ENCODE results near the gene FBXL19.

The FBXL19 gene

DNA sequence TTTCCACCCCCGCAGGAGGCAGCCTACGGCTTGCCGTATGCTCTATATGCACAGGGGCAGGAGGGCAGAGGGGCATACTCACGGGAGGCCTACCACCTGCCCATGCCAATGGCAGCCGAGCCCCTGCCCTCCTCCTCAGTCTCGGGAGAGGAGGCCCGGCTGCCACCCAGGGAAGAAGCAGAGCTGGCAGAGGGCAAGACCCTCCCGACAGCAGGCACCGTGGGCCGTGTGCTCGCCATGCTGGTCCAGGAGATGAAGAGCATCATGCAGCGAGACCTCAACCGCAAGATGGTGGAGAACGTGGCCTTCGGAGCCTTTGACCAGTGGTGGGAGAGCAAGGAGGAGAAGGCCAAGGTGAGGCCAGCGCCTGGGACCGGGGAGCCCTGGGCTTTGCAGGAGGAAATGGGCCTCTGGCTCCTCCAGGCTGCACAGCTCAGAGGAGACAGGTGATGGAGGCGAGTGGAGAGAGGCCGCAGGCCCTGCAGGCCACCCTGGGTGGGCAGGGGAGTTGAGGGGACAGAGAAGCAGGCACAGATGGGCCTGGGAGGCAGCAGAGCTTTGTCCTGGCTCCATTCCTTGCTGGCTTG is 42.8 kb downstream of the FBXL19 start:
- no peak for FAIRE-seq
- no peak for DNase-seq (ENCODE audit: insufficient read length, low spot score)
- no peak for TF ChIP-seq POLR2A (IDR thresholded peaks at IDR 0.05; ENCODE audit: low read depth, low read length)

DNA sequence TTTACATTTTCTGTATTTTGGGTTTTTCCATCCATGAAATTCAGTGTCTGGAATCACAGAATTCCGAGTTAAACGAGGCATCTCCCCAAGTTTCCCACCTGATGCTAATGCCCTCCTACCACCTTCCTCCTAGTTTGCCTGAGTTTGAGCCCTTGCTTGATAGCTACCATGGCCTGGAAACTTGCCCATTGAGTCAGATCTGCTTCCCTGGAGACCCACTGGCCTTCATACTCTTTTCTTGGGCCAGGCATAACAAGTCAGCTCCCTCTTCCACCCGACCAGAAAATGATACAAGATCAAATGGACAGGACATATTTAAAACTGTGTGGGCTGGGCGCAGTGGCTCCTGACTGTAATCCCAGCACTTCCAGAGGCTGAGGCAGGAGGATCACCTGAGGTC is 44.4 kb downstream of the FBXL19 start:
- FAIRE-seq (no peak), DNase-seq (ENCODE audit: insufficient read length, low spot score) (no peak)
- TF ChIP-seq POLR2A (IDR thresholded peaks at IDR 0.05; ENCODE audit: low read depth, low read length): no peak

DNA sequence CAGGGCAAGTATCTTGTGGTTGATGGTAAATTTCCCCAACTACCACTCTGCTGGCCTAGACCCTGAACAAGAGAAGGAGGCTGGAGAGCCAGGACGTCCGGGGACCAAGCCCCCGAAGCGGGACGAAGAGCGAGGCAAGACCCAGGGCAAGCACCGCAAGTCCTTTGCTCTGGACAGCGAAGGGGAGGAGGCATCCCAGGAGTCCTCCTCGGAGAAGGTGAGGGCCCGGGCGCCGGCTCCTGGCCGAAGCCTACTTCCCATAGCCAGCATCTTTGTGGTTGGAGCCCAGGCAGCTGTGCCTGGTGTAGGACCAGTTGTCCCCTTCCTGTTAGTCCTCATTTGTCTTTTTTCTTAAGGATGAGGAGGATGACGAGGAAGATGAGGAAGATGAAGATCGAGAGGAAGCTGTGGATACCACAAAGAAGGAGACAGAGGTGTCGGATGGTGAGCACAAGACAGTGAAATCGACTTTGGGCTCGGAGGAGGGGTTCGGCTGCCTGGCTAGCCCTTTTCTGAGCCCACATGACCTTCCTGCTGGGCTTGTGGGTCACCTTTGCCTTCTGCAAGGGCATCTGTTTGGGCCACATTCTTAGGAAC is 46.0 kb downstream of the FBXL19 start:
- DNase-seq (ENCODE audit: insufficient read length, low spot score) (no peak), FAIRE-seq (no peak)
- TF ChIP-seq POLR2A (IDR thresholded peaks at IDR 0.05; ENCODE audit: low read depth, low read length): no peak

DNA sequence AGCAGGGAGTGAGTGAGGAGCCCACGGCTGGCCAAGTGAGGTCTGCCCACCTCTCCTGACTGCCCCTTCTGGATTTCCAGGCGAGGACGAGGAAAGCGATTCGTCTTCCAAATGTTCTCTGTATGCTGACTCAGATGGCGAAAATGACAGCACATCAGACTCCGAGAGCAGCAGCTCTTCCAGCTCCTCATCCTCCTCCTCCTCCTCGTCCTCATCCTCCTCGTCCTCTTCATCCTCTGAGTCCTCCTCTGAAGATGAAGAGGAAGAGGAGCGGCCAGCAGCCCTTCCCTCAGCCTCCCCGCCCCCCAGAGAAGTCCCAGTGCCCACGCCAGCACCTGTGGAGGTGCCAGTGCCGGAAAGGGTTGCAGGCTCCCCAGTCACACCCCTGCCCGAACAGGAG is 47.9 kb downstream of the FBXL19 start:
- DNase-seq (ENCODE audit: insufficient read length, low spot score) (no peak), FAIRE-seq (no peak)
- no peak for TF ChIP-seq POLR2A (IDR thresholded peaks at IDR 0.05; ENCODE audit: low read depth, low read length)

DNA sequence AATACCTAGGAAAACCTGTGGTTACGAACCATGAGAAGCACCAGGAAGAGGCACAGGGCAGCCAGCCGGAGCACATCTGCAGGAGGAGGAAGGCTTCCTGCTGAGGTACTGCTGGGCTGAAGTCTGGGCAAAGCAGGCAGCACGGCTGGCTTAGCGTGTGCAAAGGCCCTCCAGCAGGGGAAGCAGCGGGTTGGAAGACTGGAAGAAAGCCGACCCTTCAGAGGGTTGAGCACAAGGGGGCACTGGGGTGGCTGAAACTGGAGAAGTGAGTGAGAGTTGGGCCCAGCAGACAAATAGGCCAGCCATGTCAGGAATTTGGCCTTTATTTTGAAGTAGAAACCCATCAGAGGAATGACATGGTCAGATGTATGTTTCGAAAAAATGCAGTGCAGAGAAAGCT is 49.5 kb downstream of the FBXL19 start:
- no peak for TF ChIP-seq POLR2A (IDR thresholded peaks at IDR 0.05; ENCODE audit: low read depth, low read length)
- FAIRE-seq: no peak
- DNase-seq (ENCODE audit: insufficient read length, low spot score): no peak

DNA sequence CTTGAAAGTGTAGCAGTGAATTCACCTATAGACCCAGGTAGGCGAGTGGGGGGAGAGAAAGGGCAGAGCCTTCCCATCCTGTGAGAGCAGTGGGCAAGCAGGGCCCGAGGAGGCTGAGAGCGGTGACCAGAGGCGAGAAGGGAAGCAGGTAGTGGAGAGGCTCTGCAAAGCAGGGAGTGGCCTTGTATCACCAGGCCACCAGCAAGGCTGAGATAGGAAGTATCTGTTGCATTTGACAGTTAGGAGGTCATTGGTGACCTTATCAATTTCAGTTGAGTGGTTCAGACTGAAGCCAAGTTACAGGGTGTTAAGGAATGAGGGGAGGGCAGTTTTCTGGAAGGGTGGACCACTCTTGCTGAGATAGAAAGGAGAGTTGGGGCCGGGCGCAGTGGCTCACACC is 51.0 kb downstream of the FBXL19 start:
- no peak for DNase-seq (ENCODE audit: insufficient read length, low spot score)
- no peak for FAIRE-seq
- TF ChIP-seq POLR2A (IDR thresholded peaks at IDR 0.05; ENCODE audit: low read depth, low read length): no peak

DNA sequence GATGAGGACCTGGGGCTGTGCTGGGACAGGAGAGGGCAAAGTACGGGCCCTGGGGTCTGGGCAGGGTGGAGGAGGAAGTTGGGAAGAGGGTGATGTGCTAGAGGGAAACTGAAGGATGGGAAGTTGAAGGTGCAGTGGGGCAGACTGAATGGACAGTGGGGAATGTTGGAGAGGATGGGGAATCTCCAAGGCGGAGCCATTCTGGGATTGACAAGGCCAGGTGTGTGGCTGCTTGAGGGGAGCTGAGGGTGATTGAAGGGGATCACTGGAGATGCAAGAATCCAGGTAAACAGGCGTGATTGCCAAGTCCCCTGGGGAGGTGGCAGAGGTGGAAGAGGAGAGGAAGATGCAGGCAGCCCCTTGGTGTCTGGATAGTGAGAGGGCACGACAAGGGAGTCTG is 53.1 kb downstream of the FBXL19 start:
- FAIRE-seq: no peak
- TF ChIP-seq POLR2A (IDR thresholded peaks at IDR 0.05; ENCODE audit: low read depth, low read length): no peak
- DNase-seq (ENCODE audit: insufficient read length, low spot score): no peak

DNA sequence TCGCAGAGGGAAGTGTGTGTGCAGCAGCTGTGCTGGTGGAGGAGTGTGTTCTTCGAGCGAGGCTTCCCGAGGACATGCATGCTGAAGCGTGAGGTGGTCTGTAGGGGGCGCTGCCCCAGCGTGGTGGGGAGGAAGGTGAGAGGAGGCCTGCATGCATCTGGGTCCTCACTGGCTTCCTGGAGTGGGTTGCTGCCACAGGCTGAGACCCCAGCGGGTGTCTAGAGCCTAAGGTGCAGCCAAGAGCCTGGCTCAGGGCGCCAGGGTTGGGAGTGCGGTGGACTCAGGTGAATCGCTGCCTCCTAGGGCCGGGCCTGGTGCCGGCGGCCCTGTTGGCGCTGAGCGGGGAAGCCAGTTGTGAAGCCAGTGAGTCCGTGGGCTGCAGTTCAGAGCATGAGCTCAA is 54.1 kb downstream of the FBXL19 start:
- DNase-seq (ENCODE audit: insufficient read length, low spot score): no peak
- TF ChIP-seq POLR2A (IDR thresholded peaks at IDR 0.05; ENCODE audit: low read depth, low read length): no peak
- FAIRE-seq: no peak

DNA sequence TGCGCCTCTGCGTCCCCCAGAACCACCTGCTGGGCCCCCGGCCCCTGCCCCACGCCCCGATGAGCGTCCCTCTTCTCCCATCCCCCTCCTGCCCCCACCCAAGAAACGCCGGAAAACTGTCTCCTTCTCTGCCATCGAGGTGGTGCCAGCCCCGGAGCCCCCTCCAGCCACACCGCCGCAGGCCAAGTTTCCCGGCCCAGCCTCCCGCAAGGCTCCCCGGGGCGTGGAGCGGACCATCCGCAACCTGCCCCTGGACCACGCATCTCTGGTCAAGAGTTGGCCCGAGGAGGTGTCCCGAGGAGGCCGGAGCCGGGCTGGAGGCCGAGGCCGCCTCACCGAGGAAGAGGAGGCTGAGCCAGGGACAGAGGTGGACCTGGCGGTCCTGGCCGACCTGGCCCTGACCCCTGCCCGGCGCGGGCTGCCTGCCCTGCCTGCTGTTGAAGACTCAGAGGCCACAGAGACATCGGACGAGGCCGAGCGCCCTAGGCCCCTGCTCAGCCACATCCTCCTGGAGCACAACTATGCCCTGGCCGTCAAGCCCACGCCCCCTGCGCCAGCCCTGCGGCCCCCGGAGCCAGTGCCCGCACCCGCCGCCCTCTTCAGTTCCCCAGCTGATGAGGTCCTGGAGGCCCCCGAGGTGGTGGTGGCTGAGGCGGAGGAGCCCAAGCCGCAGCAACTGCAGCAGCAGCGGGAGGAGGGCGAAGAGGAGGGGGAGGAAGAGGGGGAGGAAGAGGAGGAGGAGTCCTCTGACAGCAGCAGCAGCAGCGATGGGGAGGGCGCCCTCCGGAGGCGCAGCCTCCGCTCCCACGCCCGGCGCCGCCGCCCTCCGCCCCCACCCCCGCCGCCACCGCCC is 56.0 kb downstream of the FBXL19 start:
- DNase-seq (ENCODE audit: insufficient read length, low spot score) (no peak), FAIRE-seq (no peak)
- TF ChIP-seq POLR2A (IDR thresholded peaks at IDR 0.05; ENCODE audit: low read depth, low read length): no peak

DNA sequence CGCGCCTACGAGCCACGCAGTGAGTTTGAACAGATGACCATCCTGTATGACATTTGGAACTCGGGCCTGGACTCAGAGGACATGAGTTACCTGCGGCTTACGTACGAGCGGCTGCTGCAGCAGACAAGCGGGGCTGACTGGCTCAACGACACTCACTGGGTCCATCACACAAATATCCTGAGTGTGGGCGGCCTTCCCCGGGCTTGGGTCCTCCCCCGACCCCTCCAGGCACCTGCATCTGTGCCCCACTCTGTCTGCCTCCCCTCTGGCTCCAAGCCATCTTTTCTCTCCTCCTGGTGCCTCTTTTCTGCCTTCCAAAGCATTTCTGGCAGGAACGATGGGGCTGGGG is 56.6 kb downstream of the FBXL19 start:
- no peak for DNase-seq (ENCODE audit: insufficient read length, low spot score)
- TF ChIP-seq POLR2A (IDR thresholded peaks at IDR 0.05; ENCODE audit: low read depth, low read length): no peak
- no peak for FAIRE-seq

DNA sequence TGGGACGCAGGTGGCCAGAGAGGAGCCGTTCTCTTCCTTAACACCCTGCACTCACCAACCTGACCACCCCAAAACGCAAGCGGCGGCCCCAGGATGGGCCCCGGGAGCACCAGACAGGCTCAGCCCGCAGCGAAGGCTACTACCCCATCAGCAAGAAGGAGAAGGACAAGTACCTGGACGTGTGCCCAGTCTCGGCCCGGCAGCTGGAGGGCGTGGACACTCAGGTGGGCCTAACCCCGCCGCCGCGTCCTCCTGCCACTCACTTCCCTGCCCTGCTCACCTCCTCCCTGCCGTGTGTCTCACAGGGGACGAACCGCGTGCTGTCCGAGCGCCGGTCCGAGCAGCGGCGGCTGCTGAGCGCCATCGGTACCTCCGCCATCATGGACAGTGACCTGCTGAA is 57.1 kb downstream of the FBXL19 start:
- DNase-seq (ENCODE audit: insufficient read length, low spot score) (no peak), FAIRE-seq (no peak)
- no peak for TF ChIP-seq POLR2A (IDR thresholded peaks at IDR 0.05; ENCODE audit: low read depth, low read length)

DNA sequence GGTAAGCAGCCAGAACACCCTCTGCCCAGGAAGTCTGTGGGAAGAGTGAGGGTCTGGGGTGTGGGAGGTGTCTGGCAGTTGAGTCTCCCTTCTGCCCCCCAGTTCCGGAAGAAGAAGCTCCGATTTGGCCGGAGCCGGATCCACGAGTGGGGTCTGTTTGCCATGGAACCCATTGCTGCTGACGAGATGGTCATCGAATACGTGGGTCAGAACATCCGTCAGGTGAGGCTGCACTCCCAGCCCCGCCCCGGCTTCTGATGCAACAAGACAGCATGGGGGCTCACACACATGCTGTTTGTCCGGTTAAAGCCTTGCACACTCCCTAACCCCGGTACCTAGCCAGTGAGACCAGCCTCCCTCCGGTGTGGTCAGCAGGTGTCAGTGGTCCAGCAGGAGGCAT is 57.6 kb downstream of the FBXL19 start:
- no peak for DNase-seq (ENCODE audit: insufficient read length, low spot score)
- FAIRE-seq: no peak
- TF ChIP-seq POLR2A (IDR thresholded peaks at IDR 0.05; ENCODE audit: low read depth, low read length): no peak

DNA sequence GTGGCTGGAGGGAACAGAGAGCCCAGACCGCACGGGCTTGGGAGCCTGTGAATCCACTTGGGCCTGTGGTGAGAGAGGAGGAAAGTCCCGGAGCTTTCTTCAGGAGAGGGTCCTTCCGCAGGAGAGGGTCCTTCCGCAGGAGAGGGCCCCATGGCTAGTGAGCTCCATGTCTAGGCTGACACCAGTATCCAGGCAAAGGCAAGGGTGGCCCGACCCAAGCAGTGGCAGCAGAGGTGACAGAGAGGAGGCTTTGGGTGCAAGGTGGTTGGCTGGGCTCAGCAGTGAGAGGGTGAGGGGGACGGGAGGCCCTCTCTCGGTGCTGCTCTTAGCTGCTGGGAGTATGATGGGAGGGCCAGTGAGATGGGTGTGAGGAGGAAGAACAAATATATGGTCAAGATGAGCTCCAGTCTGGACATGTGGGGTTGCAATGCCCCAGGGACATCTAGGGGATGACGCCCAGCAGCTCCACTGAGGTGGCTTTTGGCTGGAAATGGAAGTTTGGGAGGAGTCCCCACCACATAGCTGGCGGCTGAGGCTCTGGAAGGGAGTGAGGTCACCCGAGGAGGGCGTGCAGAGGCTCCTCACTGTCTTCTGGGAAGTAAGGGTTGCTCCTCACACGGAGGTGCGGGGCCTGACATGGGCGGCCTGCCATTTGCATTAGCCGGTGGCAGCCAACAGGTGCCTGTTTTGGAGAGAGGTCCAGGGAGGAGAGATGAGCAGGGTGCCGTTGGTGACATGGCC is 59.3 kb downstream of the FBXL19 start:
- no peak for DNase-seq (ENCODE audit: insufficient read length, low spot score)
- no peak for TF ChIP-seq POLR2A (IDR thresholded peaks at IDR 0.05; ENCODE audit: low read depth, low read length)
- no peak for FAIRE-seq

DNA sequence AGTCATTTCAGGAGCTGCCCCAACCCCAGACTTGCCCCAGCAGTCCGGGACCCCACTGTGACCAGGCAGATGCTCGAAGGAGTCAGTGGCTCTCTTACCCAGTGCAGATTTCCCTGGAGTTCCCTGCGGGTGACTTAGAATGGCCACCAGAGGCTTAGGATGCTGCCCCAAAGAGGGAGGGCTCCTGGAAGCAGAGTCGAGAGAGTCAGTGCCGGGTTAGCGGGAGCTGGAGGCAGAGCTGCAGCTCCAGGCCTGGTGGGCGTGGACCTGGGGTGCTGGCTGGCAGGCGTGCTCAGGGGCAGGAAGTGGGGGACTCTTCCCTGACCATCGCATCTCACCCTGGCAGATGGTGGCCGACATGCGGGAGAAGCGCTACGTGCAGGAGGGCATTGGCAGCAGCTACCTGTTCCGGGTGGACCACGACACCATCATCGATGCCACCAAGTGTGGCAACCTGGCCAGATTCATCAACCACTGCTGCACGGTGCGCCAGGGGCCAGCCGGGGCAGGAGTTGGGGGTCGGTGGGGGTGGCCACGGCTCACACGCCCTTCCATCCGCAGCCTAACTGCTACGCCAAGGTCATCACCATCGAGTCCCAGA is 60.0 kb downstream of the FBXL19 start:
- FAIRE-seq (no peak), DNase-seq (ENCODE audit: insufficient read length, low spot score) (no peak)
- TF ChIP-seq POLR2A (IDR thresholded peaks at IDR 0.05; ENCODE audit: low read depth, low read length): no peak

Data from H54 (cell line).